OCI-LY3 (cell line): ENCODE results near the gene GEMIN5.

Source experiments
- CTCF ChIP-seq: fragments of 200-600, 300-600 bp; sonication (generic); IDR thresholded peaks from 2 replicates; pipeline ENCODE4 v1.5.1; 2014; ENCODE audit warnings: antibody characterized with exemption, low read length, low read depth
- EZH2phosphoT487 ChIP-seq: fragments of 200-600 bp; shearing (Covaris generic); IDR thresholded peaks from 2 replicates; pipeline ENCODE4 v1.6.1; 2018; ENCODE audit warnings: antibody characterized with exemption, mixed run types, low read depth

GRCh38 chr5:154947778-154948177 is 9.8 kb upstream of the GEMIN5 start:
- TF ChIP-seq CTCF, result no peak
- no peak for TF ChIP-seq EZH2phosphoT487
